Testis (tissue), 3 donors: Measurements from ENCODE around the gene CBY1. TPM values are rescaled to one million over a fixed set of nuclear protein-coding genes. Genes with fewer than 3 reads are reported as not detected.

Source experiments
- DNase-seq: peaks from one replicate; pipeline ENCODE4 v3.0.0-alpha.2; 2019
- H3K27ac ChIP-seq, 2 donors: fragments of 200-600 bp; sonication (generic); one replicate each; pipeline ENCODE4 v1.5.1; 2019
- H3K27me3 ChIP-seq: fragments of 200-600 bp; sonication (generic); one replicate; pipeline ENCODE4 v1.5.1; 2019
- H3K36me3 ChIP-seq: fragments of 200-600 bp; sonication (generic); one replicate; pipeline ENCODE4 v1.5.1; 2017; ENCODE audit warnings: low read depth; ENCODE audit errors: missing control alignments
- H3K4me1 ChIP-seq: fragments of 200-600 bp; sonication (generic); one replicate; pipeline ENCODE4 v1.5.1; 2019
- H3K4me3 ChIP-seq, 2 donors: fragments of 200-600 bp; sonication (generic); one replicate each; pipeline ENCODE4 v1.5.1; 2017 to 2019
- H3K9me3 ChIP-seq: fragments of 200-600 bp; sonication (generic); one replicate; pipeline ENCODE4 v1.5.1; 2017
- CTCF ChIP-seq, 3 experiments: fragments of 450-650 bp in 2 of 3; fragments of 200-600 bp in 1 of 3; sonication (generic) in 1 of 3; IDR thresholded peaks; one replicate each; pipeline ENCODE4 v1.5.1; 2016 to 2019; ENCODE audit warnings: antibody characterized with exemption in 3 of 3, mild to moderate bottlenecking in 2 of 3, moderate library complexity in 1 of 3
- POLR2A ChIP-seq: fragments of 450-650 bp; IDR thresholded peaks from one replicate; pipeline ENCODE4 v1.6.1; 2017; ENCODE audit warnings: antibody characterized with exemption, mild to moderate bottlenecking, moderate library complexity
- WGBS, 2 donors: methylation state at CpG; one replicate each; pipeline ENCODE4 v1.1.5; 2018; 5-methylcytosine and 5-hydroxymethylcytosine counted together
- intact Hi-C: fragments of 100-400 bp; cut with DNase I; formaldehyde crosslinking; loops from one replicate; pipeline ENCODE4 v1.15.1; 2023; ENCODE audit warnings: low total_unique reads
- polyA plus RNA-seq: library from polyadenylated mRNA; stranded (reverse); fragments of 350-450 nt; fragmentation: Illumina TruSeq; extraction: RNeasy Lipid Tissue Mini Kit (QIAGEN cat#74804); gene quantifications from one replicate; pipeline ENCODE4 v1.2.3, GENCODE V29; 2014; ENCODE audit warnings: low read depth, low replicate concordance; ENCODE audit not compliant: insufficient read depth
- total RNA-seq, 2 donors: library from RNA; depleted of rRNA; stranded (reverse); fragments of >200 nt; gene quantifications; one replicate each; pipeline ENCODE4 v1.2.3, GENCODE V29; 2016

CBY1 gene
- total and polyA plus RNA-seq, 3 donors from 2014 or later, result 24.9 to 50.8 (median 30.9) TPM

DNA sequence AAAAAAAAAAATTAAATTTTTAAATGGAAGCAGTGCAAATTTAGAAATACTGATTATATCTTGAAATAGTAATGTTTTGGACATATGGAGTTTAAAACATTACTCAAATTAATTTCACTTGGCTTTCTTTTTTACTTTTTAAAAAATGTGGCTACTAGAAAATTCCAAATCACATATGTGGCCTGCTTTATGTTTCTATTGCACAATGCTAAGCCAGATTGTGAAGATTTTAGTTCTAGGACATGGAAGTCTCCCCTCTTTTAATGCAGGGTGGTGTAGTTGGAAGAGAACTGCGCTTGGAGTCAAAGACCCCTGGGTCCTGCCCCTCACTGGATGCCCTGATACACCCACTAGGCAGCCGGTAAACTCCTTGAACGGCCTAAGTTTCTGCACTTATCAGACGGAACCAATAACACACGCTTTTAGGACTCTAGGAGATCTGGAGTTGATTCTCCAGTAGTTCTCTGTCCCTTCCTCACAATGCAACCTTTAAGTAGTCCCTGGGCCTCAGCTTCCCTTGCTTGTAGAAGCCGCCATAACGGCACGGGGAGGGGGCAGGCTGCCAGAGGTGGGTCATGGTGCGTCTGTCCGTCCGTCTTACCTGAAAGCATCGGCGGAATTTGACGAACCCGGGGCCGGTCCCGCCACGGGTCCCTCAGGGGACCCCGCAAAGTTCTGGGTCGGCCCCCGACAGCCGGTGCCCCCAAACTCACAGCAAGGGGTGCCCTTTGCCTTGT, 751 bp upstream of the CBY1 start:
- TF ChIP-seq CTCF (IDR thresholded peaks at IDR 0.05) (no peak), POLR2A (no peak)
- WGBS, 2 donors, result 5 to 13% methylated on average over 9 to 21 of the region's 22 CpGs
- Histone ChIP-seq H3K4me1 (peaks cover 4% of the 10 kb centered on the region), H3K27ac (peak overlapping the region; percentile 71 to 83), H3K36me3 (no peaks in the 10 kb centered on the region), H3K4me3 (peak overlapping the region; percentile 77 to 83), H3K9me3 (no peaks in the 10 kb centered on the region), H3K27me3 (no peaks in the 10 kb centered on the region)
- intact Hi-C loops, result no loop called here
- DNase-seq, result no peak

DNA sequence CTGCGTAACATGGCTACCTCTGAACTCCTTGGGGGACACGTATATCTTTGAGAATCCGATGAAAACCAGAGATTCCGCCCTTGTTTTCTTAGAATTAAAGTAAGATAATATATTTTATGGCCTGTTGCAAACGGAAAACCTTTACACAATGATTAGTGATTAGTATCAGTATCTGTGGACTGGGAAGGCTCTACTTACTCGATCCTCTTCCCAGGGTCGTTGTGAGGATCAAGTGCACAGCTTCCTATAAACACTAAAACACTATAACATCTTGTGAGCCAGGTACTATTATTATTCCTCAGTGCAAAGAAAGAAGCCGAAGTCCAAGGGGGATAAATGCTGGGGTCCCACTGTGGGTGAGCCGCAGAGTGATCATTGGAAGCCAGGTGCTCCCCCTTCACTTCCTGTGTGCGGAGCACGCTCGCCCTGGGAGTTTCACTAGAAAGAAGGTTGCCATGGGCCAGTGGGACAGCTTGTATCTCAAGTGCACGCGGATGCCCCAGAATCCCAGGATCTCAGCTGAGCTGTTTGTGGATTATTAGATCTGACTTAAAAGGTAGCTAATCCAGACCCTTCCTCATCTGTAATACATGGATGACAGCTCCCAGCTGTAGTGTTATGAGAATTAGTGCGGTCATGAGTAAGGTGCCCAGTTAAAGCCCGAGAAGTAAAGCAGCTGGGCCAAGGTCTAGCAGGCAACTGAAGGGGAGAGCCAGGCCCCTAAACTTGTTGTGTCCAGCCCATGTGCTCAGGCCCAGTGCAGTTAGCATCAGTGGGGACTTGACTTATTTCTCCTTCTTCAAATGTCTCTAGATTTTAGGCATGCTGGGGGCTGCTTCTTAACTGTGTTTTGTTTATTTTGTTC, 839 bp downstream of the CBY1 start:
- Histone ChIP-seq H3K27ac (peak overlapping the region; percentile 71 to 83), H3K27me3 (no peaks in the 10 kb centered on the region), H3K4me3 (peak overlapping the region; percentile 77 to 83), H3K9me3 (no peaks in the 10 kb centered on the region), H3K4me1 (peaks cover 4% of the 10 kb centered on the region), H3K36me3 (no peaks in the 10 kb centered on the region)
- intact Hi-C loops, result no loop called here
- TF ChIP-seq POLR2A (no peak), CTCF (IDR thresholded peaks at IDR 0.05) (no peak)
- peak; percentile 43 for DNase-seq
- WGBS, 2 donors, result 6 to 12% methylated on average over 15 to 16 of the region's 16 CpGs

DNA sequence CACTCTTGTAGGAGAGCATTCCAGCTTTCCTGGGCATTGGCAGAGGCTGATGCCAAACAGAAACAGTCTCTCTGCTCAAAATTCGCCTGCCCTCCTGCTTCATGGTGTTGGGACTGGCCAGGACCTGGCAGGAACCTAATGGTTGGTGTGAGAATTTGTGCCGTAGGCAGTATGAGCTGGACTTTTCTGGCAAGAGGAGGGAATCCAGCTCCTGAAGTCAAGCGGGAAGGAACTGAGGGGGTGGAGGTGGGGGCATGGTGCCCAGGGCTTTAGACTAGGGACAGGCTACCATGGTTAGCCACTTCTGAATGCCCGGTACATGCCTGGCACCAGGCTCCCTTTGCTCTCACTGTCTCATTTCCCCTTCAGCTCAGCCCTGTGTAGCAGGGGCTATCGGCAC, 18.4 kb downstream of the CBY1 start:
- no peaks in the 10 kb centered on the region for H3K9me3 ChIP-seq
- DNase-seq, result no peak
- no peak overlapping the region for H3K4me3 ChIP-seq
- 80 to 90% methylated on average over 5 of the region's 5 CpGs for WGBS, 2 donors
- intact Hi-C loops, result no loop called here
- TF ChIP-seq CTCF (IDR thresholded peaks at IDR 0.05) (no peak), POLR2A (no peak)
- no peak overlapping the region for H3K27ac ChIP-seq
- H3K4me1 ChIP-seq, result no peaks in the 10 kb centered on the region
- H3K36me3 ChIP-seq, result no peaks in the 10 kb centered on the region
- no peaks in the 10 kb centered on the region for H3K27me3 ChIP-seq

DNA sequence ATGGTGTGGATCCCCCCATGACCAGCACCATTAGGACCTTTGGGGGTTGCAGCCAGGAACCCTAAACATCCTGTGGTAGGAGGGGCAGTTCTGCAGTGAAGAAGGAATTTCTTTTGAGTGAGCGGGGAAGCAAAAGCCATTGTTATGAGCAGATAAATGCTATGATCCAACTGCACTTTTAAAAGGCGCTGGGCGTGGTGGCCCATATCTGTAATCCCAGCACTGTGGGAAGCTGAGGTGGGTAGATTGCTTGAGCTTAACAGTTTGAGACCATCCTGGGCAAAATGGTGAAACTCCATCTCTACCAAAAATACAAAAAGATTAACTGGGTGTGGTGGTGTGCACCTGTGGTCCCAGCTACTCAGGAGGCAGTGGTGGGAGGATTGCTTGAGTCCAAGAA, 19.4 kb downstream of the CBY1 start:
- DNase-seq, result no peak
- no peaks in the 10 kb centered on the region for H3K4me1 ChIP-seq
- no peak for TF ChIP-seq CTCF (IDR thresholded peaks at IDR 0.05)
- no peak for TF ChIP-seq POLR2A
- no peaks in the 10 kb centered on the region for H3K36me3 ChIP-seq
- WGBS, 2 donors, result 92 to 97% methylated on average over 3 of the region's 3 CpGs
- no peaks in the 10 kb centered on the region for H3K27me3 ChIP-seq
- no peak overlapping the region for H3K27ac ChIP-seq
- intact Hi-C loops, result no loop called here
- H3K4me3 ChIP-seq, result no peak overlapping the region
- H3K9me3 ChIP-seq, result no peaks in the 10 kb centered on the region
